ENCODE results near the gene AFG3L2.
A peak's percentile ranks its signal among the peaks of the same experiment; 100 is the strongest.

AFG3L2 gene

DNA sequence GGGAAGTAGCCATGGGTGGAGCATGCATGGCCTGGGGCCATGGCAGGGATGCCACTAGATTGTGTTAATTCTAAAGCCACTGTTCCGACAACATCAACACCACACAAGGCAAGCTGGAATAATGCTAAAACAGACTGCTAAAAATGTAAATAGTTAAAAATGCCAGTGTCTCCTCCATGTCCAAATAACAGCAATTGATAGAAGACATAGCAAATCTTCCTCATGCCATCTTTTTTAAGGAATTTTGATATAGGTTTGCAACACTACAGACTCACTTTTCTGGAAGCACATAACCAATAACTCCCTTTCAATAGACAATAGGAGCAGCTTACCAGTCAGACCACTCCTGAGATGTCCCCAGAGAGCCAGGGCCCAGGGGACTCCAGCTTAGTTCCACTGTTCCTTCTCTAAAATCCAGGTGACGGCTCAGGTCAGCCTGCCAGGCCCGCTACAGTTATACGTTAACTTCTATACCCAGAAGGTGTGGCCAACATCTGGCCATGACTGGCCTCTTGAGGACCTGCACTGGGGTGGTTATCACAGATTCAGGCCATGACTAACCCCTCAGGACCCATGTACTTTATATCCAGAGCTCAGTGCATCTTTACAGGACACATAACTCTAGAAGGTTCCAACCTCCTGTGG, 48.7 kb downstream of the AFG3L2 start:
- peaks cover 26% of the 10 kb centered on the region for H3K36me3 ChIP-seq
- TF ChIP-seq, protein P1, sequence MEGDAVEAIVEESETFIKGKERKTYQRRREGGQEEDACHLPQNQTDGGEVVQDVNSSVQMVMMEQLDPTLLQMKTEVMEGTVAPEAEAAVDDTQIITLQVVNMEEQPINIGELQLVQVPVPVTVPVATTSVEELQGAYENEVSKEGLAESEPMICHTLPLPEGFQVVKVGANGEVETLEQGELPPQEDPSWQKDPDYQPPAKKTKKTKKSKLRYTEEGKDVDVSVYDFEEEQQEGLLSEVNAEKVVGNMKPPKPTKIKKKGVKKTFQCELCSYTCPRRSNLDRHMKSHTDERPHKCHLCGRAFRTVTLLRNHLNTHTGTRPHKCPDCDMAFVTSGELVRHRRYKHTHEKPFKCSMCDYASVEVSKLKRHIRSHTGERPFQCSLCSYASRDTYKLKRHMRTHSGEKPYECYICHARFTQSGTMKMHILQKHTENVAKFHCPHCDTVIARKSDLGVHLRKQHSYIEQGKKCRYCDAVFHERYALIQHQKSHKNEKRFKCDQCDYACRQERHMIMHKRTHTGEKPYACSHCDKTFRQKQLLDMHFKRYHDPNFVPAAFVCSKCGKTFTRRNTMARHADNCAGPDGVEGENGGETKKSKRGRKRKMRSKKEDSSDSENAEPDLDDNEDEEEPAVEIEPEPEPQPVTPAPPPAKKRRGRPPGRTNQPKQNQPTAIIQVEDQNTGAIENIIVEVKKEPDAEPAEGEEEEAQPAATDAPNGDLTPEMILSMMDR (IDR thresholded peaks at IDR 0.05; ENCODE audit: low read depth, low read length), result no peak; the same call in 1 of the 2 replicates
- no peaks in the 10 kb centered on the region; the same call in 1 of the 2 replicates for H3K4me1 ChIP-seq
- no peaks in the 10 kb centered on the region for H3K9me3 ChIP-seq
- H3K4me3 ChIP-seq (ENCODE audit: low read depth, low read length), result no peak overlapping the region
- no peak for DNase-seq
- H3K27me3 ChIP-seq, result no peaks in the 10 kb centered on the region

DNA sequence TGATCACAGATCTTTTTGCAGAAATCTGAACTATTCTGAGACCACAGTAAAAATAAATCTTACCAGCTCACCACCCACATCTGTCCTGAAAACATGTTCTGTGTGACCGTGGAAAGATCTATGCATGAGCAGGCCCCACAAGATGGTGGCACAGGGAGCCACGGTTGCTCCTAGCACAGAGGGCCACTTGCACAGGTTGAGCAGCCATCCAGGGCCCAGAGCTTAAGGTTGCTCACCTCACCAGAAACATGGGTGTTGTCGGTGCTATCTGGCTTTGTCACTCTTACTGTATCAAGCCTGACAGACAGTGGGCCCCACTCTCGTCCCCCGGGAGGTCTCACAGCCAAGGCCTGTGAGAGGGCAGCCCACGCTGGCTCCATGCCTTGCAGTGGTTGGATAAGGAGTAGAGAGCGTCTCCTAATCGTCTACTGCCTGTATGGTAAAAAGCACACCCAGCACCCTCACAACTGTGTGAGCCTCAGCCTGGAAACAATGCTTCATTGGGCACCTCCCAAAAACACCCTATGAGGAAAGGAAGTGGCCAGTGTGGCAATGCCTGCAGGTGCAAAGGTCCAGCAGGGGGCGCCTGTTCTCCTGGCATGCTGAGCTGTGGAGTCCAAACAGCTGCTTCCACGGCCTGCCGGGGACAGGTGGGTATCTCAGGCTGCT, 49.4 kb downstream of the AFG3L2 start:
- no peaks in the 10 kb centered on the region for H3K27me3 ChIP-seq
- H3K36me3 ChIP-seq, result peaks cover 26% of the 10 kb centered on the region
- H3K9me3 ChIP-seq, result no peaks in the 10 kb centered on the region
- TF ChIP-seq, protein P1 (IDR thresholded peaks at IDR 0.05; ENCODE audit: low read depth, low read length), result peak; percentile 75
- peak; percentile 81 for DNase-seq
- no peak overlapping the region for H3K4me3 ChIP-seq (ENCODE audit: low read depth, low read length)
- H3K4me1 ChIP-seq, result no peaks in the 10 kb centered on the region; the same call in 1 of the 2 replicates

DNA sequence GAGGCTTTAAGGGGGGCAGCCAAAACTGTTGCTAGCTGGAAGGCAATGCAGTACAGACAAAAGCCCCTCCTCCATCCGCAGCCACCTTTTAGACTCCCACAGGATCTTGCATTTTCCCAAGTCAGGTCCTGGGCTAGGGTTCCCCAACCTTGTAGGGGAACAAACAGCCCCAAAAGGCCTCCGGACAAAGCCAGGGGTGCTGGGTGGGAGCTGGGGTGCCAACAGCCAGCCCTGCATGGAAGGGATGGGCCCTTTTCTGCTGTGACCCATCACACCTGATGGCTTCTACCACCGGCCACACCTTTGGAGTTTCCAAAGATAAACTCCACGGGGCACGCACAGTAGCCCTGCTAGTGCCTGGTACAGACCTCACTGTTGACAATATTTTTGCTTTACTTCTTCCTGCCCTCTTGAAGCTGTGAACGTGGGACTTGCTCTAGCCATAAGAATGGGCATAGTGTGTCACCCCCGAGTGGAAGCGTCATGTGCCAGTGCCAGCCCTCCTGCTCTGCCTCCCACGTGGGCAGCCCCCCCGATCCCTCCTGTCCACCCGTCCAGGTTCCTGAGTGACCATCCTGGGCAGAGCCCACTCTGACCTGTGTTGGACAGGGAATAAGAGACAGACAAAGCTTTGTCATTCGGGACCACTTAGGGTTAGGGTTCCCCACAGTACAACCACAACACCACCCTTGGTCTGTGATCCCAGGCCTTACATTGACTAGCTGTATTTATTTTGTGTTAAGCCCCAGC, 50.1 kb downstream of the AFG3L2 start:
- no peaks in the 10 kb centered on the region for H3K27me3 ChIP-seq
- no peaks in the 10 kb centered on the region for H3K9me3 ChIP-seq
- DNase-seq, result no peak
- no peak overlapping the region for H3K4me3 ChIP-seq (ENCODE audit: low read depth, low read length)
- TF ChIP-seq, protein P1 (IDR thresholded peaks at IDR 0.05; ENCODE audit: low read depth, low read length), result no peak
- H3K4me1 ChIP-seq, result no peaks in the 10 kb centered on the region; the same call in 1 of the 2 replicates
- peaks cover 26% of the 10 kb centered on the region for H3K36me3 ChIP-seq

DNA sequence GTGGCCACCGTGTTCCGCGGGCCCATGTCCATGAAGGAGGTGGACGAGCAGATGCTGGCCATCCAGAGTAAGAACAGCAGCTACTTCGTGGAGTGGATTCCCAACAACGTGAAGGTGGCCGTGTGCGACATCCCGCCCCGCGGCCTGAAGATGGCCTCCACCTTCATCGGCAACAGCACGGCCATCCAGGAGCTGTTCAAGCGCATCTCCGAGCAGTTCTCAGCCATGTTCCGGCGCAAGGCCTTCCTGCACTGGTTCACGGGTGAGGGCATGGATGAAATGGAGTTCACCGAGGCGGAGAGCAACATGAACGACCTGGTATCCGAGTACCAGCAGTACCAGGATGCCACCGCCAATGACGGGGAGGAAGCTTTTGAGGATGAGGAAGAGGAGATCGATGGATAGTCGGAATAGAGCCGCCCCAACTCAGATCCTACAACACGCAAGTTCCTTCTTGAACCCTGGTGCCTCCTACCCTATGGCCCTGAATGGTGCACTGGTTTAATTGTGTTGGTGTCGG, 51.2 kb downstream of the AFG3L2 start:
- DNase-seq, result no peak
- Histone ChIP-seq H3K9me3 (no peaks in the 10 kb centered on the region), H3K4me3 (ENCODE audit: low read depth, low read length) (no peak overlapping the region), H3K36me3 (peaks cover 26% of the 10 kb centered on the region), H3K4me1 (no peaks in the 10 kb centered on the region; the same call in 1 of the 2 replicates), H3K27me3 (no peaks in the 10 kb centered on the region)
- TF ChIP-seq, protein P1 (IDR thresholded peaks at IDR 0.05; ENCODE audit: low read depth, low read length), result no peak

DNA sequence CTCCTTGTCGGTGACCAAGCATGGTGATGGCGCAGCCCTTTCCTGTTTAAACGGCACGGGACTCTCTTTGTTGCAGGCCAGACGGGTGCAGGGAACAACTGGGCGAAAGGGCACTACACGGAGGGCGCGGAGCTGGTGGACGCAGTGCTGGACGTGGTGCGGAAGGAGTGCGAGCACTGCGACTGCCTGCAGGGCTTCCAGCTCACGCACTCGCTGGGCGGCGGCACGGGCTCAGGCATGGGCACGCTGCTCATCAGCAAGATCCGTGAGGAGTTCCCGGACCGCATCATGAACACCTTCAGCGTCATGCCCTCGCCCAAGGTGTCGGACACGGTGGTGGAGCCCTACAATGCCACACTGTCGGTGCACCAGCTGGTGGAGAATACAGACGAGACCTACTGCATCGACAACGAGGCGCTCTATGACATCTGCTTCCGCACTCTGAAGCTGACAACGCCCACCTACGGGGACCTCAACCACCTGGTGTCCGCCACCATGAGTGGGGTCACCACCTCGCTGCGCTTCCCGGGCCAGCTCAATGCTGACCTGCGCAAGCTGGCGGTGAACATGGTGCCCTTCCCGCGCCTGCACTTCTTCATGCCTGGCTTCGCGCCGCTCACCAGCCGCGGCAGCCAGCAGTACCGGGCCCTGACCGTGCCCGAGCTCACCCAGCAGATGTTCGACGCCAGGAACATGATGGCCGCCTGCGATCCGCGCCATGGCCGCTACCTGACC, 51.9 kb downstream of the AFG3L2 start:
- DNase-seq, result no peak
- TF ChIP-seq, protein P1 (IDR thresholded peaks at IDR 0.05; ENCODE audit: low read depth, low read length), result no peak
- Histone ChIP-seq H3K4me1 (no peaks in the 10 kb centered on the region; the same call in 1 of the 2 replicates), H3K4me3 (ENCODE audit: low read depth, low read length) (no peak overlapping the region), H3K27me3 (no peaks in the 10 kb centered on the region), H3K36me3 (peaks cover 26% of the 10 kb centered on the region), H3K9me3 (no peaks in the 10 kb centered on the region)

All from BE2C (cell line).